ENCODE measurements around the gene TAAR1.

GRCh38 chr6:132703936-132704335 is 45.0 kb upstream of the TAAR1 start:
- TF ChIP-seq SP1 (IDR thresholded peaks at IDR 0.05) (no peak), PKNOX1 (IDR thresholded peaks at IDR 0.05) (no peak), FOXK2 (IDR thresholded peaks at IDR 0.05) (no peak), FOXM1 (IDR thresholded peaks at IDR 0.05; ENCODE audit: borderline replicate concordance) (no peak), NFRKB (IDR thresholded peaks at IDR 0.05) (no peak)
